Kidney (tissue), 14 donors: Measurements from ENCODE around the gene ZFP36. TPM values are rescaled to one million over a fixed set of nuclear protein-coding genes. Genes with fewer than 3 reads are reported as not detected.

Experiments used
- DNase-seq, 5 donors: peaks; one replicate each; pipeline ENCODE4 v3.0.0-alpha.2; 2013 to 2020
- FAIRE-seq: peaks from 2 replicates; lab custom pipeline; 2012; peaks lifted over from hg19 to GRCh38; lab: Jason Lieb, UNC
- H3K27ac ChIP-seq, 2 donors: one replicate each; pipeline ENCODE4 v1.7.0; 2013; ENCODE audit warnings: low read depth in 2 of 2, low read length in 2 of 2, inconsistent platforms in 1 of 2
- H3K27me3 ChIP-seq: one replicate; pipeline ENCODE4 v1.7.1; 2013; ENCODE audit warnings: low read length, inconsistent platforms; ENCODE audit not compliant: control insufficient read depth, insufficient read depth
- H3K36me3 ChIP-seq, 3 donors: one replicate each; pipeline versions ENCODE4 v1.7.0 to v1.7.1; 2013; ENCODE audit warnings: low read length in 3 of 3, control low read depth in 1 of 3, inconsistent platforms in 1 of 3; ENCODE audit not compliant: insufficient read depth in 3 of 3, control insufficient read depth in 2 of 3
- H3K4me1 ChIP-seq, 3 donors: one replicate each; pipeline versions ENCODE4 v1.7.0 to v1.7.1; 2013; ENCODE audit warnings: low read length in 3 of 3, inconsistent platforms in 1 of 3, low read depth in 1 of 3; ENCODE audit not compliant: control insufficient read depth in 2 of 3, insufficient read depth in 2 of 3
- H3K4me3 ChIP-seq, 3 donors: one replicate each; pipeline versions ENCODE4 v1.7.0 to v1.8.1; 2013; ENCODE audit warnings: low read length in 3 of 3, control low read depth in 1 of 3, inconsistent platforms in 1 of 3
- H3K9ac ChIP-seq, 3 donors: one replicate each; pipeline versions ENCODE4 v1.7.0 to v1.7.1; 2013; ENCODE audit warnings: low read length in 3 of 3, control low read depth in 1 of 3, inconsistent platforms in 1 of 3
- H3K9me3 ChIP-seq, 3 donors: one replicate each; pipeline versions ENCODE4 v1.7.0 to v1.7.1; 2013; ENCODE audit warnings: low read length in 3 of 3, control low read depth in 1 of 3, inconsistent platforms in 1 of 3; ENCODE audit not compliant: control insufficient read depth in 2 of 3, insufficient read depth in 1 of 3
- CTCF ChIP-seq: IDR thresholded peaks from 3 replicates; pipeline ENCODE4 v1.5.1; 2012; ENCODE audit warnings: mild to moderate bottlenecking, moderate library complexity, borderline replicate concordance; ENCODE audit not compliant: insufficient read depth; ENCODE audit errors: extremely low read depth
- intact Hi-C: fragments of 100-400 bp; cut with DNase I; formaldehyde crosslinking; loops from one replicate; pipeline ENCODE4 v1.11.1; 2022
- polyA plus RNA-seq: library from polyadenylated mRNA; stranded (reverse); fragments of 350-450 nt; fragmentation: Illumina TruSeq; extraction: RNeasy Lipid Tissue Mini Kit (QIAGEN cat#74804); gene quantifications from one replicate; pipeline ENCODE4 v1.2.3, GENCODE V29; 2014; ENCODE audit warnings: low read depth, low replicate concordance; ENCODE audit not compliant: insufficient read depth
- total RNA-seq: library from RNA; stranded (reverse); fragmentation: NEBNext Ultra II Directional; extraction: Animal tissue kit (Norgen Biotek cat#: 25700); gene quantifications from one replicate; pipeline ENCODE4 v1.2.1, GENCODE V29; 2021
- donor health status: control.
- donor health status: control.
- donor health status: control.
- donor health status: control.
- donor health status: control.
- donor health status: DM: yes; HTN: yes; CAD: no.
- donor health status: Normal renal cell carcinoma (clear cell type).

ZFP36 gene
- total and polyA plus RNA-seq, 2 donors from 2014 or later: 87.9 to 132 TPM

DNA sequence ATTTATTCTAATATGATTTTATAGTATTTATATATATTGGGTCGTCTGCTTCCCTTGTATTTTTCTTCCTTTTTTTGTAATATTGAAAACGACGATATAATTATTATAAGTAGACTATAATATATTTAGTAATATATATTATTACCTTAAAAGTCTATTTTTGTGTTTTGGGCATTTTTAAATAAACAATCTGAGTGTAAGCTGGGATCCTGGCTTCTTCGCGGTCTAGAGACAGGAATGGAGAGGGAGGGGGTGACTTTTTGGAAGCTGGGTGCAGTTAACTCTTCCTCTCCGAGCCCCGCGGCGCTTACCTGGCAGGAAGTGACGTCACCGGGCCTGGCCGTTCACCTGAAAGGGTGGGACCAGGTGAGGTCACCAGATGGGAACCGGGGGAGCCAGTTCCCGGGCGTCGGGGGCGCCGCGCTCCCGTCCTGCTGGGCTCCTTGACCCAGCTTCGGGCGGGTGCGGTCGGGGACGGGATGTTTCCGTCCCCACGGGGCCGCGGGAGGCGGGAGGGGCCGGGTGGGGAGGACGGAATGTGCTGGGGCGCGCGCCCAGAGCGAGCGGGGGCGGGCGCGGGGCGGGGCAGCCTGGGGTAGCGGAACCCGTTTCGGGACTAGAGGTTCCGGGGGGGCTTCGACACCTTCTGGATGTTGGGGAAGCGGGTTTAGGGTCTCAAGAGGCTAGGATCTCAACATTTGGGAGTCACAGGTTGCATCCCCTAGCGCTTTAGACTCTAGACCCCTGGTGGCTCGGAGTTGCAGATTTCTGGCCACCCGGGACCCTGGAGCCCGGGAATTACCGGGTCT, 2.8 kb downstream of the ZFP36 start:
- Histone ChIP-seq H3K4me3 (peak overlapping the region; percentile 66 to 99 (median 96)), H3K9ac (peak overlapping the region; percentile 49 to 100 (median 95)), H3K27me3 (no peaks in the 10 kb centered on the region), H3K9me3 (no peaks in the 10 kb centered on the region), H3K36me3 (peaks cover 0 to 22% (median 6%) of the 10 kb centered on the region in 3 donors), H3K4me1 (peaks cover 14 to 27% (median 24%) of the 10 kb centered on the region in 3 donors), H3K27ac (peak overlapping the region; percentile 98 to 99)
- no peak for TF ChIP-seq CTCF
- DNase-seq (peak; percentile 85 to 98 (median 92)), FAIRE-seq (peak; percentile 54)
- intact Hi-C loops: no loop called here

- intact Hi-C loops: no loop called here
- peak; percentile 2 for TF ChIP-seq CTCF
- Histone ChIP-seq H3K9me3 (no peaks in the 10 kb centered on the region), H3K4me3 (peak overlapping the region; percentile 66 to 99 (median 66)), H3K27ac (peak overlapping the region; percentile 95 to 98), H3K36me3 (peaks cover 0 to 22% (median 6%) of the 10 kb centered on the region in 3 donors), H3K4me1 (peaks cover 14 to 28% (median 24%) of the 10 kb centered on the region in 3 donors), H3K9ac (peak overlapping the region; percentile 38 to 77 (median 49)), H3K27me3 (no peaks in the 10 kb centered on the region)
- FAIRE-seq (no peak), DNase-seq (peak; percentile 60 to 97 (median 82))
Measured at GRCh38 chr19:39410017-39410830, 3.6 kb downstream of the ZFP36 start.

DNA sequence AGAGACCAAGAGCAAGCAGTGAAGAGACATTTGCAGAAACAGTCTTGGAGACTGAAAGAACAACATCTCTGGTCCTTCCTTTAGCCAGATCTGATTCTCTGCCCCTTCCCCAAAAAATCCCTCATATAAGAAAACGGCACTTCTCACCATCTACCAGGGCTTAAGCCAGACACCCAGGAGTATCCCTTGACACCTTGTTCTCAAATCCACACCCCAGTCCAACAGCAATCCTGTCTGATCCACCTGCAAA, 4.1 kb downstream of the ZFP36 start:
- Histone ChIP-seq H3K27me3 (no peaks in the 10 kb centered on the region), H3K27ac (peak overlapping the region; percentile 95 to 98), H3K4me3 (peak overlapping the region; percentile 66 to 99 (median 66)), H3K36me3 (peaks cover 0 to 22% (median 6%) of the 10 kb centered on the region in 3 donors), H3K9ac (peak overlapping the region; percentile 30 to 77 (median 38)), H3K9me3 (no peaks in the 10 kb centered on the region), H3K4me1 (peaks cover 14 to 28% (median 24%) of the 10 kb centered on the region in 3 donors)
- intact Hi-C loops: no loop called here
- FAIRE-seq (no peak), DNase-seq (no peak)
- TF ChIP-seq CTCF: no peak
